NCI-H146 treated with DMSO at 0.1 percent for 48 hours (cell line): Measurements from ENCODE around the gene GLI3.
"Not testable (repeated sequence)": the region's sequence is repeated elsewhere in the genome, so short reads cannot be mapped to it uniquely, and the experiment has no call there.

Source experiments
- DNase-seq: peaks from one replicate; lab custom pipeline; 2025; ENCODE audit not compliant: unreplicated experiment; lab: John Stamatoyannopoulos, UW

The GLI3 gene

DNA sequence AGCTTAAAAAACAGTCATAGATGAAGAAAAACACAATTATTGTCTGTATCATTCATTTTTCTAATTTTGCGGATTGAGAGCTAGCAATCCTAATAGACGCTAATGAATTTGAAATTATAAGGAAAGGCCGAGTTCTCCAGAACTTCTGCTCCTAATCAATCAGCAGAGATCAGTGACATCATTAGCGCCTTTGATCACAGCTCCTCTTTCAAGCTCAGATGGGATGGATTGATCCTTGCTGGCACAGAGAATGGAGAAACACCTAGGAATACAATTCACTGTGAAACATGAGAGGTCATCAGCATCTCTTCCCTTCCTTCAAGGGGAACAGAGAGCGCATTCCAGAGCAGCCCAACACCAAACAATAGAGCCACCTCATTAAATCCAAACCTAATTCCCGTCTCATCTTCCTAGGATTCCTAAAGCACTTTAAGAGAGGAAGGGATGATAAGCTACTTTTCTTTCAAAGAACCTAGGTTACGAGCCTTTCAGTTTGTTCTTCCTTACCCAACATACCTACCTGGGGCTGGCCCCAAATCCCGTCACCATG is 24.4 kb downstream of the GLI3 start:
- no peak for DNase-seq

DNA sequence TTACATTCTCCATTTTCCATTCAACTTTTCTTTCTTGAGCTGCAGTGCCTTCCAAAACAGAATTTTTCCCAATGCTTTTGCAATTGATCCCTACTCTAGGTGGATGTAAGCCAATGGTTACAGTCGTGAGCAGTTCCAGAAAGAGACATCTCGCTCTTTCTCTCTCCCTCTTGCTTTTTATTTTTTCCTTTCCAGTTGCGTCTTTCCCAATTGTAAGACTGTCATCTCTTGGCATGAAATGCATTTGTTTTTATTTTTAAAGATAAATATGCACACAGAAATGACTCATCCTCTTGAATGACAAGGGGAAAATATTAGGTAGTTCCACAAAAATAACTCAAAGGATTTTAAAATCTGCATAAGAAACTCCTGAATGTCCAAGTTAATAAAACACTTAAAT is 25.1 kb downstream of the GLI3 start:
- no peak for DNase-seq

GRCh38 chr7:42210779-42211178 is 26.2 kb downstream of the GLI3 start:
- DNase-seq, result no peak

GRCh38 chr7:42210333-42210732 is 26.7 kb downstream of the GLI3 start:
- no peak for DNase-seq

DNA sequence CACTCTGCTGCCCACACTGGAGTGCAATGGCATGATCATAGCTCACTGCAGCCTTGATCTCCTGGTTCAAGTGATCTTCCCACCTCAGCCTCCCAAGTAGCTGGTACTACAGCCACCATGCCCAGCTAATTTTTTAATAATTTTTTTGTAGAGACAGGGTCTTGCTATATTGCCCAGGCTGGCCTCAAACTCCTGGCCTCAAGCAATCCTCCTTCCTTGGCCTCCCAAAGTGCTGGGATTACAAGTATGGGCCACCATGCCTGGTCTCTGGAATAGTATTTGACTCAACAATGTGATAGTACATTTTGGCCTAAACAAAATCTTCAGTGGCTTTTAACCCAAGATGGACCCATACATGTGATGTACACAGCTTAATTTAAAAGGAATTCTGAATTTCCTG is 27.9 kb downstream of the GLI3 start:
- not testable (repeated sequence) for DNase-seq

- DNase-seq, result no peak
These were observed 28.4 kb downstream of the GLI3 start for GRCh38 chr7:42208572-42208971.

DNA sequence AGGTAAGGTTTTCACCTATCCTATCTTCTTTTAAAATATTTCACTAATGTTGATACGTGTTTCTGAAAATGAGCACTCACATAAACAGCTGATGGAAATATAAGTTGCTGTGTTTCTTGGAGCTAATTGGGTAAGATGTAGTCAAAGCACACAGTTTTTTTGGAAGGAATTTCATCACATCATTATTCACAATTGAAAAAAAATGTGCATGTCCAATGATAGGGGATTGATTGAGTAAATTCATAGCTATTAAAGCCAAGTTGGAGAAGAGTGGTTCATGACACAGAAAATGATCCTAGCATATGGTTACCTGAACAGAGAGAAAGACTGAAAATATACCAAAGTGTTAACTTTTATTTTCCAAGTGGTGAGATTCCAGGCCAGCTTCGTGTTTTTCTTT is 29.6 kb downstream of the GLI3 start:
- DNase-seq, result no peak

DNA sequence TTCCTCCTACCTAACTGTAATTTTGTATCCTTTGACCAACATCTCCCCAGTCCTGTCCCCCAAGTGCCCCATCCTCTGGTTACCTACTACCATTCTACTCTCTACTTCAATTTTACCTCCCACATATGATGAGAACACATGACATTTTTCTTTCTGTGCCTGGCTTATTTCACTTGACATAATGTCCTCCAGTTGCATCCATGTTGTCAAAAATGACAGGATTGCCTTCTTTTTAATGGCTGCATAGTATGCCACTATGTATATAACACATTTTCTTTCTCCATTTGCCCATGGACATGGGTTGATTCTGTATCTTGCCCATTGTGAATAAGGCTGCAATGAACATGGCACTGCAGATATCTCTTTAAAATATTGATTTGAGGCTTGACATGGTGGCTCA is 33.7 kb downstream of the GLI3 start:
- no peak for DNase-seq

DNA sequence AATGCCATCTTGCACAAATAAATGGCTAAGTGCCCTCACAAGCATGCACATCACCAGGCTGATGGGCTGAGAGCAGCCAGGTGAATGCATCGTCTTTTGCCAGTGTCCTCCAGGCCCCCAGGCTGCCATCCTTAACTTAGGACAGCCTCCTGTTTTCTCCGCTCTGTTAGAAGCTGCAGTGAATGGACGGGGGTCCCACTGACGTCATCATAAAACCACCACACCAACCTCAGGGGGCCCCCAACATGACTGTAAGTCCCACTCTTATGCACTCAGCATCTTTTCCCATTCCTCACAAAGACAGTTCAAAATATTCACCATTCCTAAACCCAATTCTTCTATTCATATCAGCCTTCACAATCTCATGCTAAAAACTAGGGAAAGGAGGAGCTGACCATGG is 34.4 kb downstream of the GLI3 start:
- no peak for DNase-seq

DNA sequence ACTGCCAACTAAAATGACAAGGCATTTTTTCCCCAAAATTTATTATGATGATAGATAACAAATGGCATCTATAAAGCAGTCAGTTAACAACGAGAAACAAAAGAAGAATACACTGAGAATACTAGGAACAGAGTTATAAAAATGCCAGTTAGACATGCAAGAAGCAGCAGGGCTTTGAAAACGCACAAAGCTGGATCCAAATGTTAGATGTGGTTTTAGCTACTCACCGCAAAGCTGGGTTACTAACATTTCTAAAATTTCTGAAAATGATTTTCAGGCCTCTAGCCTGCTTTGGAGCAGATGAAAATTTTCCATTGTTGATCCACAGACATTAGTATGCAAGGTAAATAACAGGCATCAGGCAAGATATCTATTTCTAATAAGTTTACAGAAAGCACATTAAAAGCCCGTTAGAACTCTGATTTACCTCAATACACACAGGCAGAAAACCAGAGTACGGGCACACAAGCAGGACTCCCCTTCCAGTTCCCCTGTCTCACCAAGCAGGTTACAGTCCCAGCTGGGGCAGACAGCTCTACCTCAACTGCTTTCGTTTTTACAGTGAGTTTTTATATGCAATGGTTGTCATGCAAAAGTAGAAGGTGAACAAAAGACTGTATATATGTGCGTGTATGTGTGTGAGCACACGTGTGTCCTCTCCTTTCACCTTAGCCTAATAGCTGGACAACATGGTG is 37.9 kb downstream of the GLI3 start:
- no peak for DNase-seq

DNA sequence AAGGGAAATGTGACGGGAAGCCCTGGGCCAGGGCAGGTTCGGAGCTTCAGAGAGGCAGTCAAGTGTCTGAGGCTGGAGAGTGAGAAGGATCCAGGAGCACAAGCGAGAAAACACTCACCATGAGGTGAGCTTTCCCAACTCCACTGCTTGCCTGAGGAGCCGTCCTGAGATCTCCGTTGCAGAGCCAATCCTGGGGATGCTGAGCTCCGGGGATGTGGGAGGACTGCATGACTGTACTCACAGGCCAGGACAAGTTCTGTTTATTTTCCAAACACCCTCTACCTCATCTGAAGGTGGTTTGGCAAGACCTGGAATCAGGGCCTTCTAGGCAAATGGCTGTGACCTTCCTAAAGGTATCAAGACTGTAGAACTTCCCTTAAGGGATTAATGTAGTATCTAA is 38.7 kb downstream of the GLI3 start:
- DNase-seq, result no peak

DNA sequence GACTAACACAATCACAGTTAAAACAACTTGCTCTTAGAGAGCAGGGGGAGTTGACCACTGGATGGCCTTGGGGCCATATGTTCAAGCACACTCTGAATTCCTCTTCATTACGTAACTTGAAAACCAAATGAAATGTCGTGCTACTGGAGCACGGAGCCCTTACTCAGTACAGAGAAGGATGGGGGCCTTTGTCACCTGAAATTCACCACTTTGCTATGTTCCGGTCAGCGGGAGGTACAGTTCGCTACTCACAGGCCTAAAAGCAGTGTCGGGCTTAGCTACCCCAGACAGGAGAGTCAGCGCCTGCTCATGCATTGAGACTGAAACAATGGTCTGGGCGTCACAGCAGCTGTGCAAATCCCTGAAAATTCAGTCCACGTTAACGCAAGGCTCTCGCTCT is 39.6 kb downstream of the GLI3 start:
- DNase-seq, result no peak

DNA sequence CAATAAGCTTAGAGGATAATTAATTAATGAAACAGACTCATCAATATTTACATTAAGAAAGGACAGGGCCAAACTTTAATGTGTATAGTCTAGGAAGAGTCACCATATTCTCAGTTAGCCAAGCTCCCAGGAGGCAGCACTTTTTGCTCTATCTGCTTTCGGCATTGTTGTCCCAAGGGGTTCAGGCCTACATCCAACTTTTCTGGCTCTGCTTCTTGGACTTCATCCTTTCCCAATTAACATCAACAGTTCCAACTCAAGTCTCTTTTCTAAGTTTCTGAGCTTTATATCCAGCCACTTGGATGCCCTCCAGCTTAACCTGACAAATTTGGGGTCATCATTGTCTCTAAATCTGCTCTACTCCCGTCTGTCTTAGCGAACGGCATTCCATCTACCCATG is 42.8 kb downstream of the GLI3 start:
- no peak for DNase-seq

- no peak for DNase-seq
These were observed 43.4 kb downstream of the GLI3 start for GRCh38 chr7:42193471-42194129.

GRCh38 chr7:42192851-42193461 is 44.1 kb downstream of the GLI3 start:
- DNase-seq, result no peak

- DNase-seq, result no peak
These were observed 44.9 kb downstream of the GLI3 start for GRCh38 chr7:42192066-42192465.

- DNase-seq, result no peak
These were observed 47.5 kb downstream of the GLI3 start for GRCh38 chr7:42189535-42189934.

- no peak for DNase-seq
These were observed 50.9 kb downstream of the GLI3 start for GRCh38 chr7:42186151-42186550.

DNA sequence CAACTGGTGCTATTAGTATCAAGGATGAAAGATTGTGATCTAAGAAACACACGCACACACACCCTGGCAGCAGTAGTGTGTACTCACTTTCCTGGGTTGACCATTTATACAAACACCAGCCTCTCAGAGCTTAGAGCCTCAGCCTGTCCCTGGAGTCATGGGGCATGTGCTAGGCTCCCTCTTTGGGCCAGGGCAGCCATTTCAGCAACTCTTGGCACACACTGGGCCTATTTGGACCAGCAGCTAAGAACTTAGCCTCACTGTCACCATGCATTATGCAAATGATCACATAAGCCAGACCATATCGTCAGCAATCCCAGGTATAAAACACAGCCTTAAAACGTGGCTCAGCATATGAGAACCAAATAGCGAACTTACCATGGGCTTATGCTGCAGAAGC is 51.3 kb downstream of the GLI3 start:
- DNase-seq, result no peak

DNA sequence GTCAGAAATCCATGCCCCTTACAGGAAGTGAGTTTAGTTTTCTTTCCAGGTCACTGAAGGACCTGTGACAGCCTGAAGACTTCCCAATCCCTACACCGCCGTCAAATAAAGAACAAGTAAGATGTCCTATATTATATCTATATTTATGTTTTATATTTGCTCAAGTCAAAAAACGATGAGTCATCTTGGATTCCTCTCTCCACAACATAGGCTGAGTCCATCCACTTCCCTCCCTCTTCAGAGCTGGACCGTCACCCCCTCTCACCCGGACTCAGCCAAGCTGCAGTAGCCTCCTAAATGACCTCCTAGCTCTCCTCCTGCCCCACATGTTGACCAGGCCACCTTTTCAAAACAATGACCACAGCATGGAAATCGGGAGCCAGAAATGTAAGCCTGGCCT is 53.5 kb downstream of the GLI3 start:
- no peak for DNase-seq

DNA sequence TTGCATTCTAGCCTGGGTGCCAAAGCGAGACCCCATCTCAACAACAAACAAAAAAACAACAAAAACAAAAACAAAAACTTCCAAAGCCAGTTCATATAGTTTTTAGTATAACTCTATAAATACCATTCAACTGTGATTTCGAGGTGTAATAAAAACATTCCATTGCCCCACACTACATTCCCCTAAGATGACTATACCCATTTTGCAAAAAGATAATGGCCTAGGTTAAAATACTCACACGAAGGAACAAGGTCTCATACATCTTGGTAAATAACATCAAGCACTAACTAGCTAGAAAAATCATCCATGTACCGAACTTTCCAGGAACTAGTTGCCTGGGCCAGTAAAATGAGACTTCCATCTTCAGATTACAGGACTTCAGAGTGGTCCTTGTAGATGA is 55.4 kb downstream of the GLI3 start:
- DNase-seq, result no peak

GRCh38 chr7:42180806-42181205 is 56.2 kb downstream of the GLI3 start:
- no peak for DNase-seq
